GM21423 (cell line): ENCODE measurements around the gene COMMD8.

ENCODE experiments used
- ATAC-seq: cut with Tn5 transposase; IDR thresholded peaks from one replicate; pipeline ENCODE4 v1.9.1; 2021; ENCODE audit warnings: mild to moderate bottlenecking, moderate library complexity; ENCODE audit not compliant: unreplicated experiment

COMMD8 gene

GRCh38 chr4:47473141-47473750, 9.7 kb upstream of the COMMD8 start:
- no peak for ATAC-seq

DNA sequence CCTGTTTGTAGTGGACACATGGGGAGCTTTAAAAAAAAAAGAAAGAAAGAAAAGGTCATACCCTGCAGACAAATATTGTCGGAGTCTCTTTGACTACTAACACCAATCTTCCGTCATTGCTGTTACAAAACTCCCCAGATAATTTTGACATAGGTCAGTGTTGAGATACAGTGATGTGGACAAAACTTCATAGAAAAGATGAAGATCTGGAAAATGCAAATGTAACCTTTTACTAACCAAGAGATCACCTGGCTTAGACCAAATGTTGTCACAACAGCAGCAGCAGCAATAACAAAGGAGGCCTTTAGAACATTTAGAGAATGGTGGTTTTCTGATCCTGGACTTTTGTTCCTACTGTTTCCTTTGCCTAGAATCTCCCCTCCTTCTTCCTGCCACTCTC, 8.1 kb upstream of the COMMD8 start:
- ATAC-seq, result no peak

DNA sequence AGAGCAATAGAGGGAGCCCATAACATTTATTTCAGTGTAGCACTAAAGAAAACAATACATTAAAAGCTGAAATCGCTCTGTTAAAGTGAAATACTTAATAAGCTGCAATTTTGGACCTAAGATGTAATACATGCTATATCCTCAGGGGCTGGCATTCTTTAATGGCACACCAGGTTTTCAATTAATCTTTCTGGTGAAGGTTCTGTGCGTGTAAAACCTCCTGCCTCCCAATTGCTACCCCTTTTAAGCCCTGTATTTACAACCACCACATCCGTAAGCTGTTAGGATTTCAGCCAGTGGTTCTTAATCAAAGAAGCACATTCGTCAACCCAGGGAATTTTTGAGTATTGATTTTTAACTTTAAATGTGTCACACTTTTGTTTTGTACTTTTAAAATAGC, 7.6 kb upstream of the COMMD8 start:
- no peak for ATAC-seq

DNA sequence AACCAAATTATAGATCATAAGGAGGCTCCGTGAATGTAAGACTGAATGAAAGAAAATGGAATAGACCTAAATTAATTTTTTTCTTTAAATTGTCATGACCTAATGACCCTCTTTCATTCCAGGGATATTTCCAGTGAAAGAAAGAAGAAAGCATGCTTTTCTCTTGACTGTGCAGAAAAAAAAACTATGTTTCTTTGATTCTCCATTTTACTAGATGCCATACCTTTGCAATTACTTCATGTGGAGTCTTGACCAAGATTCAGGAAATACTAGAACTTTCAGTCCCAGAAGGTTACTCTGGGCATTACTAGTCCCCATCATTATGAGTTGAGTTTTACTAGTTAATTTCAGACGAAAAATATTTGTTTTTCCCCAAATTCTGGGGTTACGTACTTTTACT, 6.4 kb upstream of the COMMD8 start:
- no peak for ATAC-seq

DNA sequence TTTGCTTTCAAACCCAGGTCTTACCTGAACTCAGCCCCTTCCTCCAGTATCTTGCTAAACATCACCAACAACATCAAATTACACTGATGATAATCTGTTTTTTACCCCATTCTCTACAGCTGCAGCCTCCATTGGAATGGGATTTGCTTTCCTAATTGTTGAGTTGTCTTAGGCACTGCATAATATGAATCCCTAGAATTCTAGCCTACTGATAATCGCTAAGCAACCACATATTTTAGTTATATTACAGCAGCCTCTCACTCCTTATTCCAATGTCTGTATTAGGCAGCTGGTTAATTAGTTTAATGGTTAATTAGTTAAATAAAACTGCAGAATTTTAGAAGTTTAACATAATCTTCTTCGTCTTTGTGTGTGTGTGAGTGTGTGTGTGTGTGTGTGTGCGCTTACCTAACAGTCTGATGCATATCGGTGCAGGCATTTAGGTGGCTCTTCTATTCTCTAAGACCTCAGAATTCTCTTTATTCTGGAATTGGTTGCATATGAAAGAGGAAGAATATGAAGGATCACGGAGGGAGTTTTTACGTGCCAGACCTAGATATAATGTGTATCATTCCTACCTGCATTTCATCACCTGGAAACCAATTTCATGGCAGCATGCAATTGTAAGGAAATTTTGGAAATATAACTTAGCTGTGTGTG, 5.3 kb upstream of the COMMD8 start:
- no peak for ATAC-seq

DNA sequence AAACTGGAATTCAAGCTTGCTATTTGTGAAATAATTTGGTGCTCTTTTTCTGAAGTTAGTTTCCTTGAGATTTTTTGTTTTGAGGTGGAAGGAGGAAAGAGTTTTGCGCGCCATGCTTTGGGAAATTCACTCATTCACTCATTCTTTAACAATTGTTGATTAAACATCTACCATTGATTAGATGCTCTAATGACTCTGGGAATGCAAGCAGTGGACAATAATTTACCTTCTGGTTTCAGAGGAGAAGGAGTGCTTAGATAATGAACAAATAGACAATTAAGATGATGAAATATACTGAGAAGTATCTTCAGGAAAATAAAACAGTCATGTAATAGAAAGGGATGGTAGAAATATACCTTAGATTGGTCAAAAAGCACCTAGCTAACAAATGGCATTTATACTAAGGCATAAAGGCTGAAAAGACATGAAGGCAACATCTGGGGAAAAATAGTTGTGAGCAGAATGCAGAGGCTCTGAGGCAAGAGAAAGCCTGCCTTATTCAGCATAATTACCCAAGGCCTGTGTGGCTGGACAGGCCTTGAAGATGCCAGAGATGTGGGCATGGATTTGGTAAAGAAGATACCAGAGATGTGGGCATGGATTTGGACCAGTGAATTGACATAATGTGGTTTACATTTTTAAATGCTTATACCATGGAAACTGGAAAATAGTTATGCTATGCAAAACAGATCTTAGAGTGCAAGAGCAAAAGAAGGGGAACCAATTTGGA, 2.7 kb upstream of the COMMD8 start:
- ATAC-seq, result no peak

DNA sequence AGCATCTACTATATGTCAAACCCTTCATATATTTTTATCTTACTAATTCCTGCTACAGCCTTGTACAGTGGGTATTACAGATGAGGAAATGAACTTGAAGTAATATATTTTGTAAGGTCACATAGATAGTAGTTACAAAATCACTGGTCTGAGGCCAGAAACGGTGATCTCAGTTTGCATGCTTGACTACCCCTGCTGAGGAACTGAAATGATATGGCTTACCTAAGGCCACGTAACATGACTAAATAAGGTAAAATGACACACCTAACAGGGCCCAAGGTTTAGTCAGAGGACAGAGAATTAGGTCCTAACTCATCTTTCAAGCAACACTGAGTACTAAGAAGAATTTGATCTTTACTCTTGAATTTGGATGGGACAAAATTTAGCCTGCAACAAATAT, 1.5 kb upstream of the COMMD8 start:
- peak; percentile 26 for ATAC-seq

- ATAC-seq, result peak; percentile 0
These were observed 685 bp downstream of the COMMD8 start for GRCh38 chr4:47462799-47463234.

DNA sequence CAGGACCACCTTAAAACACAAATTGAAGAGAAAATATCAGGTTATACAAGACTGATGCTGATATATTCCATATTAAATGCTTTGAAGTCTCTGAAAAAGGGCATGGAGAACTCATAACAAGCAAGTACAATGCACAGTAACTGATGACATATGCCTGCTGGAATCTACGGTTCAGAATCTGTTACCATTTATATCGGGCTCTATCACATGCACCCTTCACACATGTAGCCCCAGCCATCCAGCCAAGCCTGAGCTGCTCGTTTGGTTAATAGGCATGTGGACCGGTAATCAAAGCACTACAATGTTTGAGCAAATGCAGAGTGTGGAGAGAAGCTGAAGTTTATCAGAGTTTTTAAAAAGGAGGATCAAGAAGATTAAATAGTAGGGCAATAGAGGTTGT, 11.8 kb downstream of the COMMD8 start:
- no peak for ATAC-seq

GRCh38 chr4:47444031-47444430, 19.5 kb downstream of the COMMD8 start:
- ATAC-seq, result no peak

DNA sequence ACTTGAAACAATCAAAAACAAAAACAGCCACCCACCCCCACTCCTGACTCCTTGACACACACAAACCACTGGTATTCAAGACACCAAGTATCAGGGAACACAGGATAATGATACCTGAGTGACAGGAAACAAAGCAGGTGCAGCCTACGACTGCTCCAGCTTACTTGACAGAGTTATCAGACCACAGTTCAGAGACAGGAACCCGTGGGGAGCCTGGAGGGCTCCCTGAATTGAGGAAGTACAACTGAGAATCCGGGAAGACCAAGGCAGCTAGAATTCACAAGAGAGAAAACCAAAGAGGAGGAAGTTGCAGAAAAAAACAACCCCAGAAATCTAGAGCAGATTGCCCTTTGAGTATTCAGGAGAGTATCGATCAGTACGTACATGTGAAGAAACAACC, 20.5 kb downstream of the COMMD8 start:
- peak; percentile 91 for ATAC-seq

DNA sequence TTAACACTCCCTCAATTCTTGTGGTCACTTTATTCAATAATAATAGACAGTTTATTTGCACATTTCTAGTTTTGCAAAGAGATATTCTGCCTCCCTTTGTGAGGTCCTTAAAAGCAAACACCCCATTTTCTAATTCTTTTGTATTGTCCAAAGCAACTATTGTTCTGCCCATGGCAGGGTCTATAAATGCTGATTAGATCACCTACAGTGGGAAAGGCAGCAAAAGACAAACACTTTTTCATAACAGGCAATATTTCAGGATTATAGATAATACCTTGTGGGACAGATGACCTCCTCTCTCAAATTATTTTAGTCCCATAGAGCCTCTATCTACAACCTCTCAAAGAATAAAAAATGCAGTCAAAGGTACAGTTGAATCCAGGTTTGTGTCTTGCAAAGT, 28.6 kb downstream of the COMMD8 start:
- ATAC-seq, result no peak

DNA sequence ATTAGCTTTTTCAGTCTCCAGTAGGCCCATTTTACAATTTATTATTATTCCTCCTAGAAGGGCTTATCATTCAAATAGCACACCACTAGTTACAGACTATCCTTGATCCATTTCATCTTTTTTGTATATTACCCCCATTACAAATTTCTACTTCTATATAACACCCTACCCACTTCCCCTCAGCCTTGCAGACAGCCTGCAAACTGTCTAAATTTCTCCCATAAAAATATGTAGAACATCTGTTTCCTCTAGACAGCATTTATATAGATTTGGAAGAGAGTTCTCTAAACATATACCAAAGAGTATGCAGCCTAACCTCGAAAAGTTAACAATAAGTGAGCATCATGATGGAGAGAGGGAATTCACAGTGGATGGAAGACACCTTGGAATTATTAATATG, 30.8 kb downstream of the COMMD8 start:
- ATAC-seq, result no peak

DNA sequence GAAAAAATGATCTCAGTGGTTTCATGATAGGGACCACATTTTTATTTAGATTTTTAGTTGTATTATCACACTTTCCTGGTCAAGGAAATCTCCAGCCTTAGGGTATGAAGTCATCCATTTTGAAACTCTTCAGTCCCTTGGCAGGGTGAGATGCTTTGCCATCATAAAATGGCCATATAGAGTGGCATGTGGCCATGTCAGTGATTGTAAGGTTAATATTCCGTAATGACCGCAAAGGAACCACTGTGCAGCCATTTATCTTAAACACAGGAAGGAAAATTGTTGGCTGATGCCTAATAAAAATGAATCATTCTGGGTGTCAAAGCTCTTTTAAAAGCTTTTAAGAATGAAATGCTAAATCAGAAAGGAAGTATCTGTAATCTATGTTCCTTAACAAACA, 35.6 kb downstream of the COMMD8 start:
- no peak for ATAC-seq

GRCh38 chr4:47425628-47426027, 37.9 kb downstream of the COMMD8 start:
- no peak for ATAC-seq

GRCh38 chr4:47419296-47419695, 44.2 kb downstream of the COMMD8 start:
- no peak for ATAC-seq

DNA sequence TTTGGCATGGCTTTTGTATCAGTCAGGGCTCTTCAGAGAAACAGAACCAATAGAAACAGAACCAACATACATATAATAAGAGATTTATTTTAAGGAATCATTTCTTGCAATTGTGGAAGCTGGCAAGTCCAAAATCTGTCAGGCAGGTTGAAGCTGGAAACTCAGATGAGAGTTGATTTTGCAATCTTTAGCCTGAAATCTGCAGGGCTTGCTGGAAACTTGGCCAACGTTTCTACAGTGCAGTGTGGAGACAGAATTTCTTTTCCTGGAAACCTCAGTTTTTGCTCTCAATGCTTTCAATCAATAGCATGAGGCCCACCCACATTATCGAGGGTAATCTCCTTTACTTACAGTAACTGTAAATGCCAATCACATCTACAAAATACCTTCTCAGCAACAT, 45.4 kb downstream of the COMMD8 start:
- ATAC-seq, result no peak

DNA sequence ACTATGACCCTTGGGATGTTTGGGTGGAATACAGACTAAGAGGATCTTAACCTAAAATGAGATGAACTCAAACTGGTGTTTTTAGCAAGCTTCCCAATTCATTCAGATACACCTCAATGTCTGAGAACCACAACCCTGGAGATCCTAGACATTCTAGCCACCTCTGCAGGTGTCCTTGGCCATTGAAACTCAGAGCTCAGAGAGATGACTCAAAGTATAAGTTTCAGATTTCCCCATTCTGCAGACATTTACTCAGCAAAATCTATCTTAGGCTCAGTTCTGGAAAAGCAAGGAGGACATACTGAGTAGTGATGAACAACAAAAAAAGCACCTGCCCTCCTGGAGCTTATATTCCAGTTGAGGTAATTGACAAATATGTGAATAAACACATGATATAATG, 47.8 kb downstream of the COMMD8 start:
- peak; percentile 60 for ATAC-seq

DNA sequence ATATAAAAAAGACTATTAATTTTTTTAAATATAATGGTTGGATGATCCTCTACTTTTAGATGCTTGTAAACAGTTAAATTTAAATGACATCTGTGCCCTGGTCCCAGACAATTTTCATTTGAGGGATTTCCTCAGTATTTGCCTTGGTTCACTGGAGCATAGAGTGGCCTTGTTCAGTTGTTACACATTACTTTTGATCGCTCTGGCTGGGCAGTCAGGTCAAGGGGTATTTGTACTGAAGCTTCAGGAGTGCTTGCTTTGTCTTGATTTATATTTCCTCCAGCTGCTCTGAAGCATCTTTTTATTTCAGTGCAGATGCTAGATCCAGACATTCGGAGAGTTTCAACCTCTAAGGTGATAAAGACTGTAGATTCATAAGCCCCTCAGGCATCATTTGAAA, 50.0 kb downstream of the COMMD8 start:
- no peak for ATAC-seq

DNA sequence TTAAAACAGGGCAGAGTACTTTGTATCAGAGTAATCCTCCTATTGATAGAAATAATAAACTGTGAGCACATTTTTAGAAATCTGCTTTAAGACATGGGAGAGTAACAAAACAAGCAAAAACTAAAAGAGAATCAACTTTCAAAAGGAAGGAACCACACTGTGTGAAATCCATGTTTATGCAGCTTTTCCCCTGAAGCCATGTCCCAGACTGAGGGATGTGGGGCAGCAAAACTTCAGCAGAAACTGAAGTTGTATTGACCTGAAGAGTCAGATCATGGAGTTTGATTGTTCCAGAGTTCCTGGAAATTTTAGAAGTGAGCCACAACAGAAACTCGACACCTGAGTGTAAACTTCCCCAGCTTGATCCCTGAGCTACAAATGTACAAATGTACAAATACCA, 53.2 kb downstream of the COMMD8 start:
- no peak for ATAC-seq

GRCh38 chr4:47406408-47406807, 57.1 kb downstream of the COMMD8 start:
- ATAC-seq, result no peak
